H1 (cell line): ENCODE results near the gene DCTN5.

Experiments
- CTCF ChIP-seq, 3 experiments: IDR thresholded peaks; 1 replicate in 2 of 3; 2 replicates in 1 of 3; pipeline versions ENCODE4 v1.5.1 to v1.6.1; 2011; ENCODE audit warnings: low read length in 3 of 3, mild to moderate bottlenecking in 3 of 3, inconsistent platforms in 2 of 3, low read depth in 1 of 3, moderate library complexity in 1 of 3; ENCODE audit not compliant: insufficient read depth in 1 of 3; ENCODE audit errors: control extremely low read depth in 1 of 3
- POLR2AphosphoS5 ChIP-seq: IDR thresholded peaks from 2 replicates; pipeline ENCODE4 v1.6.1; 2011; ENCODE audit warnings: low read depth, low read length

GRCh38 chr16:23607726-23608125, 33.5 kb upstream of the DCTN5 start:
- no peak for TF ChIP-seq POLR2AphosphoS5
- no peak for TF ChIP-seq CTCF (IDR thresholded peaks at IDR 0.05; ENCODE audit: control extremely low read depth in 1 of 3, insufficient read depth in 1 of 3, low read depth in 1 of 3, low read length in 3 of 3)
